Kidney capillary endothelial cell (primary cell): ENCODE data around the gene DPP4.
"Not testable (repeated sequence)": the region's sequence is repeated elsewhere in the genome, so short reads cannot be mapped to it uniquely, and the experiment has no call there.

ENCODE experiments used
- DNase-seq: peaks from one replicate; pipeline ENCODE4 v3.0.0-alpha.2; 2018; ENCODE audit warnings: low spot score

The DPP4 gene

DNA sequence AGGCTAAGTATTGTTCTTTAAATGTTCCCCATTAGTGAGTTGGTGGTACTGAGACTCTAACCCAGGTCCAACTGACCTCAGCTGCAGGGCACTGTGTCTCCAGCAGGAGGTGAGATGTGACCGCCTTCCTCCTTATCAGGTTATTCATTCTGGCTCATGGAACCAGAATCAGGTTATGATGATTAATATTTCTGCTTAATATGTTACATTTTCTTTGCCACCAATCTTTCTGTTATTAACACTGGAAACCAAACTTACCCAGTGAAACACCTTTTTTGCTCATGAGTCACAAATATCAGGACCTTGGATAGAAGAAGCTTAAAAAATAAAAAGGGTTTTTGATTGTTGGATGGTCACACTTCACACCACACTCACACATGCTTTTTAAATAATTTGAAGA lies 85.4 kb downstream of the DPP4 start:
- no peak for DNase-seq

DNA sequence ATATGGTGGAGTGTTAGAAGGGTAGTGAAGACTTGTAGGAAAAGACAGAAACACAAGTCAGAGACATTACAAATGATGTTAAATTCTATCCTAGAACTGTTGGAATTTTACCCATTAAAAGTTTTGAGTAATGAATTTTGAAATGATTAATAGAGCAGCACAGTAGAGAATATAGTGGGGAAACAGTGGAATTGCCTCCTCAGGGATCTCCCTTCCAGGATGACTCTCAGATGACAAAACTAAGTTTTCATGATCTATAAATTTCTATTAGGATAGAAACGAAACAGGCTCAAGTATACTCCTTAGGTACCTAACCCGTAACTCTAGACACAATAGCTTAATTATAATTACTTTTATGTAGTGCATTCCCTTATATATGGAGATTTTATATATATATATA lies 86.7 kb downstream of the DPP4 start:
- DNase-seq, result no peak

GRCh38 chr2:161983866-161984265 lies 90.1 kb downstream of the DPP4 start:
- no peak for DNase-seq

DNA sequence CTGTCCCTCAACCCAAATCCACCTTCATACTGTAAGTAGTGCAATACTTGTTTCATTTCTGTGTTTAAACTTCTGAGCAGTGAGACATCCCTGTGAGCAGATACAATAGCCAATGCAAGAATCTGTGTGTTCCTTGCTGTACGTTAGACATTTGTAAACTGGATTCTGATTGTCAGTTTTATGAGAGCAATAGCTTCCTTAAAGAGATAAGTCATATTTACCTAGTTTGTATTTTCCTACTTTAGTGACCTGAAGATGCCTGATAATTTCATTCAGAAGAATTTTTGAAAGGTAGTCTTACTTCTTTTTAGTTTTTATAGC lies 90.7 kb downstream of the DPP4 start:
- DNase-seq, result no peak

DNA sequence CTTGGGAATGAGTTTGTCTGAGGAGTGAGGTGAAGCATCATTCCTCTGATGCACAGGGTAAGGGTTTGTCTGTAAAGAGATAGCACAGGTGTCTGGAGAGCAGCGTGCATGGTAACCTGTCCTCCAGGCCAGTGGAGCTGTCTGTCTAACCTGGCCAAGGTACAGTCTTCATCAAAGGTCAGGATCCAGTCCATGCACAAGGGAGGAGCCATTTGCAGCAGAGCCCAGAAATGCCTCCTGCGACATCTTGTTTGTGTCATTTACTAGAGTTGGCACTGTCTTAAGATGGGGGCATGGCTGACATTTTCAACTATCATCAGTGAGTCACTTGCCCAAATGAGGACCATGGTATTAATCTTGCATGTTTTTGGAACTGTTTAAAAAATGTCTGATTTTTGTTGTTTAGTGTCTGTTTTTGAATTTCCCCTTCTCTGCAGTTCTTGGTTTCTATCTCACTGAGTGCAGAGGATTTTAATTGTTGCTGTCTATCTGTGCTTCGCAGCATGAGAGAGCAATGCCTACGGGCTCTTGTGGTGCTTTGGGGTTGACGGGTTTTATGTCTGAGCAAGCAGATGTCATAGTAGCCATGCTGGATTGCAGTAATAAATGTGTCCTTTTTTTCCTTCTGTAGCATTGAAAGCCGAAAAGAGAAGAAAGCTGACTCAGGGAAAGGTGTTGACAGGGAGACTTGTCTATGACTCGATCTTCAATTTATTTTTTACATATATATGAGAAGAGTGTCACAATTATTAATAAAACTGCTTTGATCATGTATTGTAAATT lies 91.3 kb downstream of the DPP4 start:
- no peak for DNase-seq

GRCh38 chr2:161981679-161982250 lies 92.2 kb downstream of the DPP4 start:
- no peak for DNase-seq

- no peak for DNase-seq
Measured at GRCh38 chr2:161980976-161981375, 93.0 kb downstream of the DPP4 start.

- no peak for DNase-seq
Measured at GRCh38 chr2:161979490-161979889, 94.5 kb downstream of the DPP4 start.

- not testable (repeated sequence) for DNase-seq
Measured at GRCh38 chr2:161977926-161978325, 96.1 kb downstream of the DPP4 start.

DNA sequence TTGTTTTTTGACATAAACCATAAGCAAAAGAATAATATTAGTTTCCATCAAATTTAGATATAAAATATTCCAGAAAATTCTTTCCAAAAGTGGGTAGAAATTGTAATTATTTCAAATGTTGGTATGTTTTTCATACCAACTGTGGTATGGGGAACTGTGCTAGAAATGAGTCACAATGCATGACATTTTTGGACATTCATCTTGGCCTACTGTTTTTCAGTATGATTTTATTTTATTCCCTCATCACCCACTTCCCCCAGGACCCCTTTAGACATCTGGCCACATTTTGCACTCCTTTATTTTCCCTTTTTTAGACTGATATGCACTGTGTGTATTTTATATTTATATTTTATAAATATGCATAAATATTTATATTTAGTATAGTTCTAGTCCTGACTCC lies 97.1 kb downstream of the DPP4 start:
- DNase-seq, result no peak

GRCh38 chr2:161976295-161976694 lies 97.7 kb downstream of the DPP4 start:
- DNase-seq, result no peak

GRCh38 chr2:161975813-161976160 lies 98.2 kb downstream of the DPP4 start:
- no peak for DNase-seq

DNA sequence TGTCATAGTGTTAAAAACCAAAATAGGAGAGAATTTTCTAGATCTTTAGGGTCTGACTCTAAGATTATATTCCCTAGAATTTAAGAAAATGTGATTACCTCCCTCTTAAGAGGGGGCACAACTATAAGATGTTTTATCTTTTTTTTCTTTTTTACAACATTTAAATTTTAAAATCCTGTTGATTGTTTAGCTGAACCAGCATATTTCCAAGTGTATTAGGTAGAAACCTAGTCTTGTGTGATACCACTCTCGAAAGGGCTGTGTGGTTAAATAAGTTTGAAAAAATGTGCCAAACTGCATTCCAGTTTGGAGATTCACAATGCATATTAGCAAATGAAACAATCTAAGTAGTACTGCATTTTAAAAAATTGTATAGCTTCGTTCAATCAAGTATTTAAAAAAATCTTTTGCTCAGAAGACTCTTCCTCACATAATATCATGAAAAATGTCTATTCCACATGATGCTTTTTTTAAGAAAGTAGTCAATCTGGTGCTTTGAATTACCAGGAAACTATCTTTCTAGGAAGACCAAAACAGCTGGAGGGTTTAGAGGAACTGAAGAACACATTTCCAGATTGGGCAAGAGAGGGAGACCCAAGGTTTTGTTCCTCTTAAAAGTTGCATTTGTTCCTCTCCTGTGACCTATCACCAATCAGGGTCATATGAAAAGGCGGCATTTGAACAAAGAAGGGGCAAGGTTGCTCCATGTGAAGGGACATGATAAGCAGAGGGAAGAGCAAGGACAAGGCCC lies 98.8 kb downstream of the DPP4 start:
- DNase-seq, result no peak

DNA sequence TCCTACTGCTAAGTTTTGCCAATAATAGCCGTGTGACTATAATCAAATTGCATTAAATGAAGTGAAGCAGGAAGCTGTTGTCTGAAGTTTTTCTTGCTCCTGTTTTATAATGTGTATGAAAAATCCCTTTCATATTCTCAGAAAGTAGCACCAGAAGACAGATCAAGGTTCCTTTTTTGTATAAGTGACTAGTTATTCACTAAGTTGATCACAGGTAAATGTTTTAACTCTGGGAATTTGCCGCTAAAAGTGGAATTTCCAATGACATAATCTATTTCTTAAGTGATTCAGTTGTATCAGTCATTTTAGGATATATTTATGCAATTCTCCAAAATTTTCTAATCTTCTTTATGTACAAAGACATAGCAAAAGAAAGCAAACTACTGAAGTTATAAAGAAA lies 99.6 kb downstream of the DPP4 start:
- no peak for DNase-seq

DNA sequence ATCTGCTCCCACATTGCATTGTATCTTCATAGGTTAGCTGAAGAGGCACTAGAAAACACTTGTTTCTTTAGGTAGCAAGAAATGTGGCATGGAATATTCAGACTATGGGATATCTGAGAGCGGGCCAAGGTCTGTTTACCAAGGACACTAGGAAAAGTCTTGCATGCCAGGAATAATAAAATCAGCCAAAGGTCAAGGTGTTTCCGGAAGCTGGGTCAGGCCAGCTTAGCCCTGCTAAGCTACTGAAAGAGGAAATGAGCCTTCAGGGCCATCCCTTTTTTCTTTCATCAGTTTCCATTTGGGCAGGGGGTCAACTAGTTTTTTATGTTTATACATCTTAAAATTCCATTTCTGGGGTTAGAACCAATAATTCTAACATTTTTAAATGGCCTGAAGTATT lies 101.1 kb downstream of the DPP4 start:
- no peak for DNase-seq

DNA sequence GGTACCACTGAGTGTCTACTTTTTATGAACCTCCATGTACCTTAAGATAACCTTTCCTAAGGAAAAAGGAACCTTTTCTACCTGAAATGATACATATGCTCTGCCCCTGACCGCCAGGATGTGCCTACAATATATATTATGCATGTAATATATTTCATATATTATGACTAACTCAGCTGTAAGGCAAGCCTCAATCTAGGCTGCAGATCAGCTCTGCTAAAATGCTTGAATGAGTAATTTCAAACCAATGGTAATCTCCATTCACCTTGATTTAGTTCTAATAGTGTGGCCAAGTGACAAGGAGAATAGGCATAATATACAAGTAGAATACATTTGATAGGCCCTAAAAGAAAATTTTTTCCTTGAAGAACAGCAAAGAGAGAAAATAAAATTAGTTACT lies 101.8 kb downstream of the DPP4 start:
- no peak for DNase-seq

DNA sequence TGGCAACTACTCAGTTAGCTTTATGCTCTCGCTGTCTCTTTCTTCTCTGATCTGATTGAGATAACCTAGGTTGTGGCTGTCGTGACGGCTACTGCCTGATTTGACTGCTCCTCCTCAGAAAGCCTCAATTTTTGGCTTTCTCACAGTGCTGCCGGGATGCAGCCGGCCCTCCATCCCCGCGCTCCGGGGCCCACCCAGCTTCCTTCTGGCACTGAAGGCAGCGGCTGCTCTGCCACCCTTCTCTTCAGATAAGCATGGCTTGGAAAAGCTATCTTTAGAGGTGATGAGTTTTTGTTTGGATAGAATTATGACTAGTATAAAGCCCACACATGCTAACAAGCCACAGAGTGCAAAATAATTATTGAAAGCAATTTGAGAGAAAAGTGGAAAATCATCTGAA lies 102.5 kb downstream of the DPP4 start:
- no peak for DNase-seq

- no peak for DNase-seq
Measured at GRCh38 chr2:161969159-161969558, 104.9 kb downstream of the DPP4 start.

- peak; percentile 24 for DNase-seq
Measured at GRCh38 chr2:161965994-161966393, 108.0 kb downstream of the DPP4 start.

GRCh38 chr2:161964160-161964559 lies 109.9 kb downstream of the DPP4 start:
- DNase-seq, result no peak

DNA sequence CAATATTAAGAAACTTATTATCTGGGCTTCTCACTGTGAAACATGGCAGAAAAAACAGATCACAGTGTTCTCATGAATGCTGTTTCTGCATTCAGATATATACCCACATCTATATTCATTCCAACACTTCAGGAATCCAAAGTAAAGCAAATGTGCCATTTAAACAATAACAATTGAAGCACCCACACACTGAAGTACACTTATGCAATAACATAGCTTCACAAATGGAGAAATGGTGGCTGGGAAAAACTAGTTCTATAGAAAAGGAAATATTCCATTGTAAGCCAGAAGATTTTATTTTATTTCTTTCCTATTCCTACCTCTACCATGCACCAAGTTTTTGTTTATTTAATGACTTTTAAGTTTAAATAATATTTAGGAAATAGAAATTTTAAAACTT lies 111.9 kb downstream of the DPP4 start:
- no peak for DNase-seq

DNA sequence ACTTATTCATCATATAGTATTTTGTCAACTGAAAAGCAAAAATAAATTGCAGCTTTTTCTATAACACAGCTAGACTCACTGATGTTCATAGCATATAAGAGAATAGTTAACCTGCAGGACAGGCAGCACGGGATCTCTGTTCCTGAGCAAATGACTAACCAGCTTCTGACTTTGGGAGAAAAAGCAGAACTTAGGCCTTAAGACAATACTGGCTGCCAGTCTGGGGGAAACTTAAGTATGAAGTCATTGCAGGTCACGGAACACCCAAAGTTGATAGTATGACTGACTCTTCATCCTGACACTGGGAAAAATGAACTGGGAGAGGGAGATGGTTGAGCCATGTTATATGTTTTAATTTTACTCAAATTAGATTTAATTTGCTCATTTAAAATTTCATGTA lies 113.0 kb downstream of the DPP4 start:
- DNase-seq, result no peak

- no peak for DNase-seq
Measured at GRCh38 chr2:161956738-161957137, 117.3 kb downstream of the DPP4 start.

DNA sequence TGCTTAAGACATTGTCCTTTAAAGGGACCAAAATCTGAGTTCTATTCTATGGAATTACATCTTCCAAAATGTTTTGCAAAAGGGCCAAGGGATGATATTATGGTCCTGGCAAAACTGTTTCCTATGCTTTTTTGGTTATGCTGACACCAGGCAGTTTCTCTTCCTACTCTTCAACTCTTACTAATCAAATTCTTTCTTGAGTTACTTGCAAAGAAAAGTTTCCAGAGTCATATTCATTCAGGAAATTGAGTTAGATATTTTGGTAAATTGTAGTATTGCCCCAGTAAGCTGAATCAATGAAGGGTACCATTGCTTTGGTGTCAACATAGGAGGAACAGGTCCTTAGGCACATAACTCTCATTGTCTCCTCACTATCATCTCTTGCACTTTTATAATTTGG lies 118.8 kb downstream of the DPP4 start:
- DNase-seq, result no peak
